ENCODE results near the gene TCFL5. TPM values are rescaled to one million over a fixed set of nuclear protein-coding genes. Genes with fewer than 3 reads are reported as not detected.

Gene TCFL5
- polyA plus RNA-seq (ENCODE audit: insufficient read length in 4 of 4): 10 to 100 TPM; 12.7 to 13.4 (median 13.0) TPM

DNA sequence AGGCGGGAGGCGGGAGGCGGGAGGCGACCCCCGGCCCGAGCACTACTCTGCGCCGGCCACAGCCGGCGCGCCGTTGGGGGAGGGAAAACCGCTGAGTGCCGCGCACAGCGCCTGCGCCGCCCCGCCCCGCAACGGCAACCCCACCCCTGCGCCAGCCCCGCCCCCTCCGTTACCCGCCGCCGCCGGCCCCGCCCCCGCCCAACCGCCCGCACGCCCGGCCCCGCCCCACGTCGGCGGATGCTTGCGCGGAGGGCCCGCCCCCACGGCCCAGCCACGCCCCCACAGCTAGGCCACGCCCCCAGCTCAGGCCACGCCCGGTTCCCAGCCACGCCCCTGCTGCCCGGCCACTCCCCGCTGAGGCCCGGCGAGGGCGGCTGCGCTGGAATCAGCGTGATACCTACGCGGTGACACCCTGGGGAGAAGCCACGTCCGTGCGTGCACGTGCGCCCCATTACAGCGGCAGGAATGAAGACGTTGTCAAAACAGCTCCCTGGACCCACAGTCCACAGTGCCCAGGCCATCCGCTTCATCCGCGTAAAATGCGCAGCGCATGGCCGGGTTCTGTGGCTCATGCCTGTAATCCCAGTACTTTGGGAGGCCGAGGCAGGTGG, at the start of gene TCFL5:
TSS of gene TCFL5 (minus strand) at position 97 of the 611 bp plus-strand sequence. CDS start 152 bp downstream, outside the sequence.
- peak; percentile 55 to 69 (median 62) for DNase-seq (ENCODE audit: low read depth in 4 of 4, low spot score in 3 of 4)

DNA sequence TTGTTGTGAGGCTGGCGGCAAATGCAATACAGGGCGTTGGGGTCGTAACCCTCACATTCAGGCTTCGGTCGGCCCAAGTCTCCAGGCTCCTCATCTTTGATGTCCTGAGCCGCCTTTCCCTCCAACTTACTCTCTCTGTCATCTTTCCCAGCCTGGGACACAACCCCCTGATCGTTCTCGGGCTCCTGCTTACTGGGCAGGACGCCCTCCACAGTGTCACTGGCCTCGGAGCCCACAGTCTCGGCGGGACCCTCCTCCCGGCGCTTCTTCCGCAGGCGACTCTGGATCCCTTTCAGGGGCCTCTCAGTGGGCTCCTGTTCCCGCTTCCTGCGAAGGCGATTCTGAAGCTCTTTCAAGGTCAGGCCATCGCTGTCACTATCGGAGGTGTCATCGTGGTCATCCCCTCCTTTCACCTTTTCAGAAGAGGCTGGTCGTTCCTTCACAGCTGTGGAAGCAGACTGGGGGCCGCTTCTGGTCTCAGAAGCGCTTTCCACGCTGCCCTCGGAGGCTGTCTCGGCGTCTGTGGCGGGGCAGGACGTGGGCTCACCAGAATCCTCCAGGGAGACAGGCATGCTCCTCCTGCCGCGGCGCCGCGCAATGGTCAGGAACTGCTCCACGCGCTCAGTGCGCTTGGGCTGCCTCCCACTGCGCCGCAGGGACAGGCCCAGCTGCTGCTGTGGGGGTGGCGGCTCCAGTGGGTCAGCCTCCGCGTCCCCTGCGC, 49.3 kb upstream of the TCFL5 start:
- no peak for DNase-seq (ENCODE audit: low read depth in 4 of 4, low spot score in 3 of 4)

DNA sequence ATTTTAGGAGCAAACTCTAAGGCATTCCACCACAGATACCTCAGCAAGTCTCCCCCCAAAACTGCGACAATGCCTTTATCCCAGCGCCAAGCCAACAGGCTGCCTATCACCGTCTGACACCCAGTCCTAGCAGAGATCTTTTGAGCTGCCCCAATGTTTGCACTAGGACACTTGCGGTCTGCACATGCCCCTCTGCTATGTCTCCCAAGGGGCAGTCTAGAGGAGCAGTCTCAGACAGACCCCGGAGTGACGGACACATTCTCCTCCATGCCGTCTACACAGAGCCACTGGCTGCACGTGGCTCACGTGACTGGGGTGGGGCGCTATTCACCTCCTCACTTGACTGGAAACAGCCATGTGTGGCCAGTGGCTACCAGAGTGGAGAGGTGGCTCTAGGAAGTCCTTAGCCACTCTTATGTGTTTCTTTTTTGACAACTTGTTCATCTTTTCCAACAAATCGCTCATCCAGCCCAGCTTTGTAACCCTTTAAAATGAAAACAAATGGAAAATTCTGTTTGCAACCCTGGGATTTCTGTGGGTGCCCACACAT, 48.7 kb upstream of the TCFL5 start:
- no peak for DNase-seq (ENCODE audit: low read depth in 4 of 4, low spot score in 3 of 4)

DNA sequence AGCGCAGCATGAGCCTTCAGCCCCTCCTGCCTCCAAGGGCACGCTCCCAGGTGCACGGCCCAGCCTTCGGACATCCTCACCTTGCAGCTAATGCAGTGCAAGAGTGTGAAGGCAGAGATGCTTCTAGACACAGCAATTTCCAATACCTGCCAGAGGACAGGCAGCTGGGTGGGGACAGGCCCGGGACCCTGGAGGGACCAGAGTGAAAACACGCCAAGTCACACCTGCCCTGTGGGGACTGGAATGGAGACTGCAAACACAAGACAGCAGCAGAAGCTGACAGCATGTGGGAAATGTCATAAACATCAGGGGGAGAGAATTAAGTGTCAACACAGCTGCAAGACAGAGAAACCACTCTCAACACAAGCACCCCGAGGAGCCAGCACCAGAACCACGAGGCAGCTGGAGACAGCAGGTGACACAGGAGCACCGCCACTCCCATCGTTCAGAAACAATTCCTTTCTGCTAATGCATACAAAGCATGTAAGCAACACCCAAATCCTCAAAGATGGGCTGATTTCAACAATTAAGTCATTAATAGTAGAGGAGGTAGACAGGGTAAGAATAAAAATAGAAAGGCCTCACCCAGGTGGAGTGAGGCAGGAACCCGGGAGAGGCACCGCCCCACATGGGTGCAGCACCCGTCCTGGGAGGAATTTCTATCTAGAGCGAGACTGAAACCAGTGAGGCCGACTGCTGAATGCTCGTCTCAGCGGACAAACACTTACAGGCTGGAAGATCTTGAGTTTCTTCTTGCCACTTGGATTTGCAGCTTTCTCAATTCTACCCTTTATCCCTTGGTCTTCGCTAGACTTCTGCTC, 47.6 kb upstream of the TCFL5 start:
- no peak for DNase-seq (ENCODE audit: low read depth in 4 of 4, low spot score in 3 of 4)

DNA sequence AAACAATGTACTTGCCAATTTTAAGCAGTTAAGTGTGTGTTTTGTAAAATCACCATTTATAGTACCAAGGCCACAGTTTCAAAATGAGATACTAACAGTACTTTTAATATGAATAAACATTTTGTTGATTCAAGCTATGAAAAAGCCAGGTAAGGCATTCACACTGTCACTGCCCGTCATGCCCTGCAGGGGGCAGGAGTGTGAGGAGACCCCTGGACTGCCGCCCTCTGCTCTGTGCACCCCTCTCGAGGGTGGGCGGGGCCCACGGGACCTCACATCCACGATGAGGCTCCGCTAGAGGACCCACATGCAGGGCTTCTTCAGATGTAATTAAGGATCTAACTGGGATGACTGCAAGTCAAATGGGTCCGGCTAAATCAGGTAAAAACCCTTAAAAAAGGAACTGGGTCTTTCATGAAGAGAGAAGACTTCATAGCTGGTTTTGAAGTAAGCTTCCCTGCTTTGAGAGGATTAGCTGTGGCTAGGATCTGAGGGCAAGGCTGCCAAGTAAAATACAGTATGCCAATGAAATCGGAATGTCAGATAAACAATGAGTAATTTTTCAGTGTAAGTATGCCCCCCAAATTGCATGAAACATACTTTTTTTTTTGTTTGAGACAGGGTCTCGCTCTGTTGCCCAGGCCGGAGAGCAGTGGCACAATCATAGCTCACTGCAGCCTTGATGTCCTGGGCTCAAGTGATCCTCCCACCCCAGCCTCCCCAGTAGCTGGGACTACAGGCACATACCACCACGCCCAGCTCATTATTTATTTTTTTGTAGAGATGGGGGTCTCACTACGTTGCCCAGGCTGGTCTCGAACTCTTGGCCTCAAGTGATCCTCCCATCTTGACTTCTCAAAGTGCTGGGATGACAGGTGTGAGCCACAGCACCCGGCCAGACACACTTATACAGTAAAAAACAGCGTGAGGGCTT, 46.0 kb upstream of the TCFL5 start:
- no peak for DNase-seq (ENCODE audit: low read depth in 4 of 4, low spot score in 3 of 4)

DNA sequence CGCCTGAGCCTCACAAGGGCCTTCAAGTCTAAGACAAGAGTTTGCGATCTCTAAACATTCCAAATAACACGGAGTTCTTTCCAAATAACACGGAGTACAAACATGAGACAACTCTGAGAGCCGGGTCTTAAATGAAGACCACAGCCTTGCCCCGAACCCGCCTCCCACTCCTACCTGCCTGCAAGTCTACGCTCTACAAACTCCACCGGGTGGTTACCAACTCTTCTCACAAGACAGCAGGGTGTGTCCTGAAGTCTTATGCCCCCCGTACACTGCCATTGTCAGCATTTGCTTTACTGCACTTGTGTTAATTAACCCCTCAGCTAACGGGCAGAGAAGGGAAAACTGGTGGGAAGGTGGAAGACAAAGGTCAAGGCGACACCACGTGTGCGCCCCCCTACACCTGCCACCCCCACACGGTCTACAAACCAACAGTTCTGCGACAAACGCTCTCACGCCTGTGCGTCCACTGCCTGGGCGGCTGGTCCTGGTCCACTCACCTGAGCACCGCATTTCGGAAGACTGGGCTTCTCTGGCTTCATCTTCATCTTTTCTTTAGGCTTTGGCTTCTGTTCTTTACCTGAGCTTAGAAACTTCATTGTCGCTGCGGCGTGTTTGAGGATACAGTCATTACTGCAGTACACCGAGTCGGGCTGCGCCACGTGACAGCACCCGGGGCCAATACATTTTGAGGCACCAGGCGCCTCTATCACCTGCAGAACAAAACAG, 45.2 kb upstream of the TCFL5 start:
- no peak for DNase-seq (ENCODE audit: low read depth in 4 of 4, low spot score in 3 of 4)

DNA sequence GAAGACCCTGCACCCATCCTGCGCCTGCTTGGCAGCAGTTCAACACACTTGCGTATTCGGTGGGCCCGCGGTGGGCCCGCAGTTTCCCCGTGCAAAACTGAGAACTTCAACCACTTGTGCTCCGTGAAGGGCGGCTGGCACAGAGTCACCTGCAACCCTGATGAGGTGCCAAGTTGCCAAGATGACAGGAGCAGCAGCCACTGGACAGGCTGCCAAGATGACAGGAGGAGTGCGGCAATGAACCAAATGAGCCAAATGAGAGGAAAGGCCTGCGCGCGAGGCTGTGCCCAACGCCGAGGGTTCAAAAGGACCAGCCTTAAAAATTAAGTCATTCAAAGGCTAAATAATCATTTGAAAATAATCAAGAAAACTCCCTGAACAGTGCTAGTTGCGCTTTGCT, 44.6 kb upstream of the TCFL5 start:
- no peak for DNase-seq (ENCODE audit: low read depth in 4 of 4, low spot score in 3 of 4)

DNA sequence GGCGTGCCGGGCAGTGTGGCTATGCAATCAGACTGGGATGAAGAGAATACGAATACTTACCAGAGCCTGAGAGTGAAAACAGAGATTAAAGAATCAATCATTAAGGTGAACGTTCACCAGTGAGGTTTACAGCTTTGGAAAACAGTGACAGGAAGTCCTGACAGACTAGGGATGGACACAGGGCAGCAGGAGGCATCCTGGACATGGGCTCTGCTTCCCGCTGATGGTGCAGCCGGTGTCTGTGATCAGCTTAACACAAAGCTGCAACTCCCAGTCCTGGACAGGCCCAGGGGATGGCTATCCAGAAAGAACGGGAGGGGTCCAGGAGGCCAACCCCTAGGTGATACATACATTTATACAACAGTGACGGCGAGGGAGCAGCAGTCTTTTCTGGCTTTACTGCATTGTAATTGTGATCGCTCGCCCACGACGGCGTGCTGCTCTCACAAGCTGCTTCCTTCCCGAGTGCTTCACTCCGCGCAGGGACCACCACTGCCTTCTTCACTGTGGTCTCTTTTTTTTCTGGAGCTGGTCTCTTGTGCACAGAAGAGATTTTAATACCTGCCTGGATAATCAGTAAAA, 44.0 kb upstream of the TCFL5 start:
- DNase-seq (ENCODE audit: low read depth in 4 of 4, low spot score in 3 of 4): no peak

DNA sequence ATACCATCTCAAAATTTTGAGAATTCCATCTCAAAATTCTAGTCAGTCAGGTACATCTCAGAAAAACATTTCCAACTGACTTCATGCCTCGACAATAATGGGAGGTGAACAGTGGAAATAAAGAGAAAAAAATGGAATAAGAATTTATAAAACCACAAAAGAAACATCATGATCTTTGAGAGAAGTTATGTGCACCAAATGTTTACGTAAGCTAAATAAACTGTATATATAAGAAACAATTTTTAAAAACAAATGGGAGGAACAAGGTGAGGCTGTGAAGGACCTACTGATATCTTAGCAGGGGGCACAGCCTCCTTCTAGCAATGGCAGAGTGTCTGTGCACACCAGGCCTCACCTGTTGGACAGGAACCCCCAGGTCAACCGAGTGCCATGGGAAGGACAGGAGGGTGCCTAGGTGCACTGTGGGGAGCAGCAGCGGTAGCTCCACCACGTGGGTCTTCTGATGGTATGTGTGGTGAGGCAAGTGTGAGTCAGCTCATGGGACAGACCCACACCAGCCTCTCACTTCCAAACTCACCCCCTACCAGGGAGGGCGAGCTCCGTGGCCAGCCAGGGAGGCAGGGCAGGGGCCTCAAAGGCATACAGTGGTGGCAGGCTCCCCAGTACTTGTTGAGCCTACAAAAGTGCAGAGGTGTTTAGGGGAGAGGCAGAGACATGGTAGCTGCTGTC, 41.4 kb upstream of the TCFL5 start:
- DNase-seq (ENCODE audit: low read depth in 4 of 4, low spot score in 3 of 4): no peak

DNA sequence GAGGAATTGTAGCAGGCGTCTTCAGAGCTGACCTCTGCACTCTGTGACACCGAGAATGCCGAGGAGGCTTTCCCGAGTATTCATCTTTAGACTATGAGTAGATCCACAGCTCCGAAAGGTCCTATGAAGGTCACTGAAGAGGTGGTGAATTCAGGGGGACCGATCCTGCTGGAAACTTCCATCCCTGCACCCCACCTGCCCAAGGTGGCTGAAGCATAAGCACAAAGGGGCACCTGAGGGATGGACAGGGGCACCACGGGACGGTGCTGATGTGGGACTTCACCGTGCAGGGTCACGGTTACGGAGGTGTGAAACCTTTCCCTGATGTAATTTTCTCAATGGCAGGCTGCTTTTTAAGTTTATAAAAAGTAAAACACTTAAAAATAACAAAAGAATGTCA, 40.3 kb upstream of the TCFL5 start:
- DNase-seq (ENCODE audit: low read depth in 4 of 4, low spot score in 3 of 4): no peak

DNA sequence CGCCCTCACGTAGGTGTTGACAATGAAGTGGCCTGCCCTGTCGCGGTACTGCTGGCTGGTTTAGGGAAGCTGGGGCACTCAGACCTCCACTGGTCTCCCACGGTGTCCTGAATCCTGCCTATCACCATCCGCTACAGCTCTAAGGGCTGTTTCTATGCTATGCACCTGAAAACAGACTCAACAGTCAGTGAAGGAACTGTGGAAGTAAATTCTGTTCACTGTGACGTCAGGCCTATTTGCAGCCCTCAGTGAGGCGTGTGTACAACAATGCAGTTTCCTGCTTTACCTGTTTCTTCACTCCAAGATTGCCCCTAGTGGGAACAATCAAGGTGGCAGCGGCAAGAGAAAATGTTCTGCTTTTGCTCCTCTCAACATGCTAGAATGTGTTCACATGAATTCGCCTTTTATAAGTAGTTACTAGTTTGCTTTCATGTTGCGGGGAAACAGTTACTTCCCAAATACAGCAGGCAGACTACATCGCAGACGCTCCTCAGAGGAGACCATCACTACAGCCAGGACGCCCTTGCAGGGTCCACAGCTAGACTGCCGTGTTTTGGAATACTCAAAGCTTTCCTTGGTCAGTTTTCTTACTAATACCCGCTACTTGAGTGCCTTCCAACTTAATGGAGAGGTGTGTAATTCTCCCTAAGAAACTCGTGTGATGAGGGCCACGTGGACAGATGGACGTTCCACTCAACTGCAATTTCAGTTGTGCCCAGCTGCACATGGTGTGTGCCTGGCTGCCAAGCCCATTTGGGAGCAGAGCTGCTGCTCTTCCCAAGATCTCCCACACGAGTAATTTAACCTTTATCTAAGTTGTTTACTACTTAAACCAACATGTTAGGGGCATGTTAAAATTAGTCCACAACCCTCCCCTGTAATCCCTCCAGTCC, 39.3 kb upstream of the TCFL5 start:
- DNase-seq (ENCODE audit: low read depth in 4 of 4, low spot score in 3 of 4): no peak

DNA sequence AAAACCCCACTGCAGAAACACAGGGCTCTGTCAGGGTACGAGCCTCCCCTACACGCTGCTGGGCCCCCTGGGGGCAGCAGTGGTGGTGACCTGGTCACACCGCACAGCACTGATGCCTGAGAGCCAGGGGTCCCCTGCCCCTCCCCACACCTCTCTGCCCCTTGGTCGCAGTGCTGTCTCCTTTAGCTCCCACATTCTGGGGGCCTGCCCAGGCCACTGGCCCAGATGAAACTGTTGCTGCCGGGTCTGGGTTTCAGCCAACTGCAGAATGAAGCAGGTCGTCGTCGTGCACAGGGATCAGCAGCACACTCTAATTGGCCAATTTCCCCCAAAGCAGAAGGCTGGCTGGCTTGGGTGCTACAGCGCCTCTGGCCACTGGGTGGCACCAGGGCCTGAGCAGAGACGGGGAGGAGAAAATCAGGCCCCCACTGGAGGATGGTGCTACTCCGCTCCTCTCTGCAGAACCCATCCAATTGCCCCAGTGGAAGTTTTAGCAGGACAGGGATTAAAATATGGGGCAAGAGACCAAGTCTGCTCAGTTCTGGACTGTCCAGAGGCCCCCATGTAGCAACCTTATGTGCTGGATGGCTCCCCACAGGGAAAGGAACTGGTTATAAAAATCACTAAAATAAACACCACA, 38.5 kb upstream of the TCFL5 start:
- no peak for DNase-seq (ENCODE audit: low read depth in 4 of 4, low spot score in 3 of 4)

DNA sequence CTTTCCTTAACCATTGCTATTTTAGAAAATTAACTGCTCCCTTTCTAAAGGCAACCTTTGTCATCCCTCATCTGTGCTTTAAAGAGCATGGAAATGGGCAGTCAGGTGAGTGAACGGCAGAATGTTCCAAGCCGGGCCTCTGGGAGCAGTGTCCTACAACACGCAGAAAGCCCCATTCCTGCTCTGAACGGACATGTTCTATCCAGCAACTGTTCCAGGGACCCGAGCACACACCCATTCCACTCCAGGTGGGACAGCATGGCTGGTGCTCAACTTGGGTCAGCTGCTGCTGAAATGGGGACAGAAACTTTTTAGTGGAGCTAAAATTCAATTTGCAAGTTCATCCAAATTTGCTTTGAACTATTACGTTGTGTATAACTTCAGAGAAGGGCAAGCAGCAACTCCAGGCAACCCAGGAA, 38.0 kb upstream of the TCFL5 start:
- DNase-seq (ENCODE audit: low read depth in 4 of 4, low spot score in 3 of 4): no peak

DNA sequence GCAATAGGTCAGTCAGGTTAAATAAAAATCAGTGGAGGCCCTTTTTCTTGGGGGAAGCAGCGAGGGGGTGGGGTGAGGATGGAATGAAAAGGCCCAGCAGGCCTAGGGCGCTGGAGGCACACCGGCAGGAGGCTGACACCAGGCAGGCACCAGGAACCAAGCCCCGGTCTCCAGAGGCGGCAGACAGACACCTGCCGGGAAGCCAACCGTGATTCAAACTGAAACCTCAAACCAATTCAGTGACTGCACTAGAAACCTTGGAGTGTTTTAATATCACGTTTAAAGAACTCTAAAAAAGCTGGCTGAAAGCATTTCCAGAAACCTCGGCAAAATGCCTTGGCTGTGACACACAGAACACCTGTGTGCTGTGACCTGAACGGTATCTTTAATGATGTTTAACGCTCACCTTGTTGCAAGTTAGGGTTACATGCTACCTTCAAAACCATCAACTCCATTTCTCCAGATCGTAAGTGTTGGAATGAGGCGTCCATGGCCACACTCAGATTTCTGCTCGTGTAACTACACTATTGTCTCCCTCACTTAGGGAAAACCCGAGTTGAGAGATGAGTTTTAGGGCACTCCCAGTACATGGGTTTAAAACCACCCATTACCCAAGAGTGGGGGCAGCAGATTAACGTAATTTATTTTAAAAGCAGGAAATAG, 37.5 kb upstream of the TCFL5 start:
- no peak for DNase-seq (ENCODE audit: low read depth in 4 of 4, low spot score in 3 of 4)

DNA sequence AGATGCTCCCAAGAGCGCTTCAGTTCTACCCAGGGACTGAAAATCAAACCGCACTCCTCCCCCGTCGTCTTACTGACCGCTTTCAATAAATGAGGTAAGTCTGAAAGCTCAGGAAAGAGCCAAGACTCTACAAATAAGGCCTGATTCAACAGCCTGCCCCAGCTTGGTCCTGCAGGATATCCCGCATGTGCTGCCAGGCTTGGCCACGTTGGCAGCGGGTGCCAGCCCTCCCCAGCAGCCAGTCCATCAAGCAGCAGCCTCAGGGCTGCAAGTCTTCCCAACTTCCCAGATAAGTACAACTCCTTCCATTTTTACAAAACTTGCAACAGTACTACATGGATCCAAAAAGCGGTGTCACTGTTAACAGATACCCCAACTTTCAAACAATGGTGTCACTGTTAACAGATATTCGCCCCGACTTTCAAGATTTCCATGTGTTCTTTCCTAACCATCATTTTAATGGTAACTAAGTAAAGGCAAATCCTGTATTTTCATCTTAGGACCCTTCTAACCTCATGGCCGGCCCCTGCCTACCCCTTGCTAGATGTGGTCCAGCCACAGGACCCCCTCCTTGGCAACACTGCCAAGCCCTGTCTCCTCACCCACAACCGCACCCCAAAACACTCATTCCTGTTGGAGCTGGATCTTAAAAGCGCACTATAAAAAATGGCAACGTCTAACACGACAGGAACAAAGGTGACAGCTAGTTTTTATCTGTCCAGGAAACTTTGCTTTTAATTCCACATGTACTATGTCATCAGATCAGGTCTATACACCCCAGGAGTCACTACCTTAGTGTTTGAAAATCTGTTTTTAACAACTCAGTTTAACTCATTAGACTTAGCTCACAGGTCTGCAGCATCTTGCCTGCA, 36.7 kb upstream of the TCFL5 start:
- DNase-seq (ENCODE audit: low read depth in 4 of 4, low spot score in 3 of 4): no peak

DNA sequence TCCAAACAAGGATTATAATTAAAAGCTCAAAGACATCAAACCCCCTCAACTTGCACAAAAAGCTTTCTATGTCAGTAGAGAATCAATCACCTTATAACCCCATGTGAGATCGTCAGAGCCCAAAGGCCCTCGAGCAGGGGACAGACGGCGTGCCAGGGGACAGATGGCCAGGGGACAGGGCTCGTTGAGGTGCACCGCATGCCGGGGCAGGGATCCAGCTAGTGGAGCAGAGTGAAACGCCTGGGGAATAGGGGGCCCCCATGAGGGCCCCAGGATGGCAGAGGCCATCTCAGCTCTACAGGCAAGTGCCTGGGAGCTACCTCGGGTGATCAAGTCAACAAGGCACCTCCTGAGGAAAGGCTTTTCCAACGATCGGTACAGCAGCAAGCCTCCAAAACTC, 36.0 kb upstream of the TCFL5 start:
- no peak for DNase-seq (ENCODE audit: low read depth in 4 of 4, low spot score in 3 of 4)

Data from right renal pelvis (tissue), 4 donors.